ENCODE measurements around the gene ATP8B2. TPM values are rescaled to one million over a fixed set of nuclear protein-coding genes. Genes with fewer than 3 reads are reported as not detected.

The ATP8B2 gene
- total RNA-seq, 1 donor from 2014 or later, result 71.6 TPM

DNA sequence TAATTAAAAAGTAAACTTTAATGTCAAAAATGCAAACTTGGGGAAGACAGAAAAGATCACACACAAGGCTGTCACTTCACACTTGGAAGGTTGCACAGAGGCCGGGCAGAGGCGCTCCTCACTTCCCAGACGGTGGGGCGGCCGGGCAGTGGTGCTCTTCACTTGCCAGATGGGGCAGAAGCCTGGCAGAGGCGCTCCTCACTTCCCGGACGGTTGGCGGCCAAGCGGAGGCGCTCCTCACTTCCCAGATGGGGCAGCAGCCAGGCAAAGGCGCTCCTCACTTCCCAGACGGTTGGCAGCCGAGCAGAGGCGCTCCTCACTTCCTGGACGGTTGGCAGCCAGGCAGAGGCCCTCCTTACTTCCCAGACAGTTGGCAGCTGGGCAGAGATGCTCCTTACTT is 54.0 kb downstream of the ATP8B2 start:
- no peak overlapping the region for H3K4me2 ChIP-seq (ENCODE audit: low read length)
- no peaks in the 10 kb centered on the region for H3K9me3 ChIP-seq (ENCODE audit: insufficient read depth, low read depth, low read length)
- no peak overlapping the region for H2AFZ ChIP-seq (ENCODE audit: low read depth, low read length)
- Mint-ChIP-seq H3K4me3 (ENCODE audit: unreplicated experiment) (no peak overlapping the region), H3K27ac (ENCODE audit: unreplicated experiment) (no peak overlapping the region), H3K9me3 (ENCODE audit: unreplicated experiment) (peaks cover 2% of the 10 kb centered on the region), H3K4me1 (ENCODE audit: low read depth, unreplicated experiment) (no peaks in the 10 kb centered on the region), H3K27me3 (ENCODE audit: low read depth, unreplicated experiment) (peaks cover 4% of the 10 kb centered on the region), H3K36me3 (ENCODE audit: low read depth, unreplicated experiment) (no peaks in the 10 kb centered on the region)
- H3K36me3 ChIP-seq (ENCODE audit: insufficient read depth, low read length), result no peaks in the 10 kb centered on the region
- H3K9ac ChIP-seq (ENCODE audit: low read length), result no peak overlapping the region
- no peaks in the 10 kb centered on the region for H3K27me3 ChIP-seq (ENCODE audit: insufficient read depth, low read length)
- H3K79me2 ChIP-seq (ENCODE audit: insufficient read depth, low read length), result no peaks in the 10 kb centered on the region
- no peak overlapping the region for H3K27ac ChIP-seq (ENCODE audit: low read depth, low read length)
- H4K20me1 ChIP-seq (ENCODE audit: insufficient read depth, low read length), result no peaks in the 10 kb centered on the region
- H3K4me1 ChIP-seq (ENCODE audit: insufficient read depth, low read length), result no peaks in the 10 kb centered on the region
- DNase-seq (ENCODE audit: low read depth), result no peak
- no peak overlapping the region for H3K4me3 ChIP-seq (ENCODE audit: insufficient read depth, low read depth, low read length)
- no peak for TF ChIP-seq EZH2 (IDR thresholded peaks at IDR 0.05; ENCODE audit: insufficient read depth, low read length)
- TF ChIP-seq, protein P1, sequence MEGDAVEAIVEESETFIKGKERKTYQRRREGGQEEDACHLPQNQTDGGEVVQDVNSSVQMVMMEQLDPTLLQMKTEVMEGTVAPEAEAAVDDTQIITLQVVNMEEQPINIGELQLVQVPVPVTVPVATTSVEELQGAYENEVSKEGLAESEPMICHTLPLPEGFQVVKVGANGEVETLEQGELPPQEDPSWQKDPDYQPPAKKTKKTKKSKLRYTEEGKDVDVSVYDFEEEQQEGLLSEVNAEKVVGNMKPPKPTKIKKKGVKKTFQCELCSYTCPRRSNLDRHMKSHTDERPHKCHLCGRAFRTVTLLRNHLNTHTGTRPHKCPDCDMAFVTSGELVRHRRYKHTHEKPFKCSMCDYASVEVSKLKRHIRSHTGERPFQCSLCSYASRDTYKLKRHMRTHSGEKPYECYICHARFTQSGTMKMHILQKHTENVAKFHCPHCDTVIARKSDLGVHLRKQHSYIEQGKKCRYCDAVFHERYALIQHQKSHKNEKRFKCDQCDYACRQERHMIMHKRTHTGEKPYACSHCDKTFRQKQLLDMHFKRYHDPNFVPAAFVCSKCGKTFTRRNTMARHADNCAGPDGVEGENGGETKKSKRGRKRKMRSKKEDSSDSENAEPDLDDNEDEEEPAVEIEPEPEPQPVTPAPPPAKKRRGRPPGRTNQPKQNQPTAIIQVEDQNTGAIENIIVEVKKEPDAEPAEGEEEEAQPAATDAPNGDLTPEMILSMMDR (IDR thresholded peaks at IDR 0.05; ENCODE audit: insufficient read depth, low read depth, low read length), result no peak
- no peak for FAIRE-seq

DNA sequence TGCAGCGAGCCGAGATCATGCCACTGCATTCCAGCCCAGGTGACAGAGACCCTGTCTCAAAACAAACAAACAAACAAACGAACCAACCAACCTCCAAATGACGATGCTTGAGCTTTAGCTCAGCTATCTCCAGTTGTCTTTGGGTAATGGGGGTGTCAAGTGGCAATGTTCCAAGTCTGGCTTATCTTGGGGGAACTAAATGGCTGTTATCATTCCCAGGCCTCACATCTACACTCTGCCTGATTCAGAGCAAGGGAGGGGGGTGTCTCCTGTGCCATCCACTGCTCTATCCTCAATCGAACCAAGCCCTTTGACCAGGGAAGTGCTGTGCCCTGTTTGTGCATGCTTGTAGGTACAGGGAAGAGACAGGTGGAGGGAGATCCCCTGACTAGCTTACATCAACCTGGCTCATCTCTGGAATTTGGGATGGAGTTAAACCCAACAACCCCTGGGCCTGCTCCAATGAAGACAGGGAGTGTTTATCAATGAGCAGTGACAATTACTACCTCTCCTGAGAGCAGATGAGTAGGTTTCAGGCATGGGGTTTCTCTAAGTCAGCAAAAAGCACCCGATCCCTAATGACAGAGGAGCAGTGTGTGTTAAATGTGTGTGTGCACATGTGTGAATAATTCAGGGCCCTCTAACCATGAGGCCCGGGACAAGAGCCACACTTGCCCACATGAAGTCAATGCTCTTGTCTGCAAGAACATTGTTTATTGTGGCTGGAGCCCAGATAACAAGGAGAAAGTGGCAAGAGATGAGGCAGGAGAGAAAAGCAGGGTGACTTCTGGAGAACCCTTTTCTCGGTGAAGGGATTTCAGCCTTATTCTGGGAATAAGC is 59.5 kb downstream of the ATP8B2 start:
- Histone ChIP-seq H3K27me3 (ENCODE audit: insufficient read depth, low read length) (peaks cover 2% of the 10 kb centered on the region), H3K79me2 (ENCODE audit: insufficient read depth, low read length) (no peaks in the 10 kb centered on the region), H3K36me3 (ENCODE audit: insufficient read depth, low read length) (no peaks in the 10 kb centered on the region), H3K4me2 (ENCODE audit: low read length) (no peak overlapping the region), H2AFZ (ENCODE audit: low read depth, low read length) (no peak overlapping the region), H3K4me1 (ENCODE audit: insufficient read depth, low read length) (no peaks in the 10 kb centered on the region), H3K9ac (ENCODE audit: low read length) (no peak overlapping the region), H4K20me1 (ENCODE audit: insufficient read depth, low read length) (no peaks in the 10 kb centered on the region), H3K27ac (ENCODE audit: low read depth, low read length) (no peak overlapping the region), H3K9me3 (ENCODE audit: insufficient read depth, low read depth, low read length) (no peaks in the 10 kb centered on the region), H3K4me3 (ENCODE audit: insufficient read depth, low read depth, low read length) (no peak overlapping the region)
- no peak for TF ChIP-seq EZH2 (IDR thresholded peaks at IDR 0.05; ENCODE audit: insufficient read depth, low read length)
- TF ChIP-seq, protein P1 (IDR thresholded peaks at IDR 0.05; ENCODE audit: insufficient read depth, low read depth, low read length), result no peak
- FAIRE-seq, result no peak
- Mint-ChIP-seq H3K9me3 (ENCODE audit: unreplicated experiment) (no peaks in the 10 kb centered on the region), H3K27me3 (ENCODE audit: low read depth, unreplicated experiment) (peaks cover 9% of the 10 kb centered on the region), H3K4me1 (ENCODE audit: low read depth, unreplicated experiment) (peaks cover 7% of the 10 kb centered on the region), H3K4me3 (ENCODE audit: unreplicated experiment) (no peak overlapping the region), H3K36me3 (ENCODE audit: low read depth, unreplicated experiment) (no peaks in the 10 kb centered on the region), H3K27ac (ENCODE audit: unreplicated experiment) (no peak overlapping the region)
- DNase-seq (ENCODE audit: low read depth), result no peak

Measured in astrocyte (in vitro differentiated cells and primary cell).